ENCODE results near the gene FIBP. TPM values are rescaled to one million over a fixed set of nuclear protein-coding genes. Genes with fewer than 3 reads are reported as not detected.

Gene FIBP
- total and polyA plus RNA-seq, 2 of the 8 experiments (the other 6 are each of a cell fraction or from before 2014, with no cell fraction given): 74.3 to 173 TPM

GRCh38 chr11:65888163-65888814, at the start of gene FIBP (continued):
- no peak for TF ChIP-seq ATF2 (IDR thresholded peaks at IDR 0.05; ENCODE audit: low read length)
- peak; percentile 92 for TF ChIP-seq CREB1 (IDR thresholded peaks at IDR 0.05)
- peak; percentile 29; the same call in 1 of the 2 replicates for TF ChIP-seq E2F6 (IDR thresholded peaks at IDR 0.05)
- no peak for TF ChIP-seq BRCA1 (IDR thresholded peaks at IDR 0.05; ENCODE audit: low read depth, low read length)
- no peak for TF ChIP-seq CBX8 (IDR thresholded peaks at IDR 0.05; ENCODE audit: borderline replicate concordance, low read depth, low read length)
- TF ChIP-seq SAP30 (IDR thresholded peaks at IDR 0.05; ENCODE audit: insufficient read depth, insufficient replicate concordance, low read length): no peak
- TF ChIP-seq EP300 (IDR thresholded peaks at IDR 0.05; ENCODE audit: borderline replicate concordance in 1 of 2, low read depth in 2 of 2, low read length in 2 of 2): no peak; a peak in 1 of 3 replicates
- TF ChIP-seq SP2 (IDR thresholded peaks at IDR 0.05; ENCODE audit: low read length): no peak
- TF ChIP-seq TAF7 (optimal IDR thresholded peaks at IDR 0.05; ENCODE audit: borderline replicate concordance, low read depth, low read length): peak; percentile 89
- no peak for TF ChIP-seq KDM1A (IDR thresholded peaks at IDR 0.05; ENCODE audit: borderline replicate concordance, low read length)
- no peak for TF ChIP-seq RFX5 (IDR thresholded peaks at IDR 0.05; ENCODE audit: borderline replicate concordance, low read depth, low read length)
- no peak for TF ChIP-seq MAFK (IDR thresholded peaks at IDR 0.05; ENCODE audit: low read depth, low read length)
- peak; percentile 72 for TF ChIP-seq POLR2AphosphoS5 (IDR thresholded peaks at IDR 0.05; ENCODE audit: low read depth, low read length)
- no peak for TF ChIP-seq SUZ12 (IDR thresholded peaks at IDR 0.05; ENCODE audit: low read length)
- TF ChIP-seq JUN (IDR thresholded peaks at IDR 0.05; ENCODE audit: low read depth, low read length): no peak
- TF ChIP-seq KDM4A (IDR thresholded peaks at IDR 0.05; ENCODE audit: low read depth, low read length, severe bottlenecking): peak; percentile 84
- peak; percentile 65 to 78; a peak in 2 of 4 replicates for TF ChIP-seq SIN3A (conservative IDR thresholded peaks at IDR 0.05 in 1 of 2, IDR thresholded peaks at IDR 0.05 in 1 of 2; ENCODE audit: low read depth in 1 of 2, low read length in 2 of 2)
- TF ChIP-seq SP1 (IDR thresholded peaks at IDR 0.05; ENCODE audit: low read depth, low read length): no peak
- no peak for TF ChIP-seq CTBP2 (IDR thresholded peaks at IDR 0.05; ENCODE audit: borderline replicate concordance, insufficient read depth, insufficient read length, low read length)
- no peak for TF ChIP-seq CBX5 (IDR thresholded peaks at IDR 0.05; ENCODE audit: low read depth, low read length)
- no peak for TF ChIP-seq POU5F1 (IDR thresholded peaks at IDR 0.05; ENCODE audit: low read depth, low read length)
- TF ChIP-seq TEAD4 (IDR thresholded peaks at IDR 0.05; ENCODE audit: low read depth, low read length): 0 out of 2 replicates have a peak, but pooled peaks have one; percentile 69
